EH (cell line): ENCODE results near the gene PZP.

Experiments used
- DNase-seq: peaks from one replicate; pipeline ENCODE4 v3.0.0-alpha.2; 2015; ENCODE audit warnings: low read depth

The PZP gene

GRCh38 chr12:9103050-9103849 lies 104.9 kb downstream of the PZP start:
- no peak for DNase-seq

- no peak for DNase-seq
Observed at GRCh38 chr12:9101018-9101687, 107.0 kb downstream of the PZP start.

GRCh38 chr12:9099552-9100190 lies 108.5 kb downstream of the PZP start:
- DNase-seq = no peak
